ENCODE results near the gene KRTAP9-8.
"Not testable (repeated sequence)": the region's sequence is repeated elsewhere in the genome, so short reads cannot be mapped to it uniquely, and the experiment has no call there.

KRTAP9-8 gene

DNA sequence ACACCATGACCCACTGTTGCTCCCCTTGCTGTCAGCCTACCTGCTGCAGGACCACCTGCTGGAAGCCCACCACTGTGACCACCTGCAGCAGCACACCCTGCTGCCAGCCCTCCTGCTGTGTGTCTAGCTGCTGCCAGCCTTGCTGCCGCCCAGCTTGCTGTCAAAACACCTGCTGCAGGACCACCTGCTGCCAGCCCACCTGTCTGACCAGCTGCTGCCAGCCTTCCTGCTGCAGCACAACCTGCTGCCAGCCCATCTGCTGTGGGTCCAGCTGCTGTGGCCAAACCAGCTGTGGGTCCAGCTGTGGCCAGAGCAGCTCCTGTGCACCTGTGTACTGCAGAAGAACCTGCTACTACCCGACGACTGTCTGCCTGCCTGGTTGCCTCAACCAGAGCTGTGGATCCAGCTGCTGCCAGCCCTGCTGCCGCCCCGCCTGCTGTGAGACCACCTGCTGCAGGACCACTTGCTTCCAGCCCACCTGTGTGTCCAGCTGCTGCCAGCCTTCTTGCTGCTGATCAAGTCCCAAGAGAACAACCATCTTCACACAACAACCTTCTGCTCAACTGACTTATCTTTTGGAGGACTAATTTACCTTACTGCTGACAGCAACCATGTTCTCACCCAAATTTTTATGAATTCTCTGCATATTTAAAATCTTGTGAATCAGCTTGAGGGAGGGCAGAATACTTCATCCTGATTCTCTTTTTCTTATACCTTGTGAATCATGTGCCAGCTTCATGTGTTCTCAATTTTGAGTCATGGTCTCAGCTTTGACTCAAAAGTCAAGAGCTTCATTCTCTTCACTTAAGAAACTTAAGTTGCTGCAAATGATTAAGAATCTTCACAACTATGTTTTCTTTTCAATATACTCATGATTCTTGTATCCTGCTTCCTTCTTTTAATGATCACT, 17.8 kb downstream of the KRTAP9-8 start, which contains the start of gene KRTAP9-9:
Gene KRTAP9-9 (plus strand): TSS at position 4 of the 910 bp plus-strand sequence.
- not testable (repeated sequence) for DNase-seq

- no peak for DNase-seq
These were observed 18.5 kb downstream of the KRTAP9-8 start for GRCh38 chr17:41256291-41256685.

DNA sequence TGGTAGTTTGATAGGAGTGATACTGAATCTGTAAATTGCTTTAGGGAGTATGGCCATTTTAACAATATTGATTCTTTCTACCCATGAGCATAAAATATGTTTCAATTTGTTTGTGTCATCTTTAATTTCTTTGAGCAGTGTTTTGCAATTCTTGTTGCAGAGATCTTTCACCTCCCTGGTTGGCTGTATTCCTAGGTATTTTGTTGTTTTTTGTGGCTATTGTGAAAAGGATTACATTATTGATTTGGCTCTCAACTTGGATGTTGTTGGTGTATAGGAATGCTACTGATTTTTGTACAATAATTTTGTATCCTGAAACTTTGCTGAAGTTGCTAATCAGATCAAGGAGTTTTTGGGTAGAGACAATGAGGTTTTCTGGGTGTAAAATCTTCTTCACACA, 20.6 kb downstream of the KRTAP9-8 start:
- no peak for DNase-seq

GRCh38 chr17:41263212-41263611, 25.4 kb downstream of the KRTAP9-8 start:
- no peak for DNase-seq

DNA sequence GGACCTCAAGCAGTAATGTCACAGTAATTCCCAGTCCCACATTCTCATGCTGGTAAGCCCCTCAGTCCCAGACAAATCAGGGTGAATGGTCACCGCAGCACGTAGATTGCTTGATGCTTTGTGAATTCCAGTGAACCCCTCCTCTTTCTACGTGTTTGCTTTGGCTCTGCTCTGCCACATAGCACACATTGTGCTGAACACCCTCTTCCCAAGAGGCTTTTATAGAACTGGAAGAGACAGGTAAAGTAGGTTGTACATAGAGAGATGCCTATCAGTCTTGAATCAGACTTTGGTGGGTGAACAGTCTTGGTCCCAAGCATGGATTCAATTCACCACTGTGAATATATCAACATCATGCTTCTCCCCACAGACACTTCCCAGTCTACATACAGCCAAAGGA, 26.8 kb downstream of the KRTAP9-8 start:
- DNase-seq: no peak

GRCh38 chr17:41265078-41265477, 27.3 kb downstream of the KRTAP9-8 start, which contains the start of gene KRTAP9-6:
Gene KRTAP9-6, plus strand, starts transcription at chr17:41265378. Its CDS starts 0 bp downstream, at chr17:41265378.
- no peak for DNase-seq

GRCh38 chr17:41267711-41268110, 29.9 kb downstream of the KRTAP9-8 start:
- no peak for DNase-seq

- DNase-seq: not testable (repeated sequence)
These were observed 33.5 kb downstream of the KRTAP9-8 start for GRCh38 chr17:41271323-41271722.

DNA sequence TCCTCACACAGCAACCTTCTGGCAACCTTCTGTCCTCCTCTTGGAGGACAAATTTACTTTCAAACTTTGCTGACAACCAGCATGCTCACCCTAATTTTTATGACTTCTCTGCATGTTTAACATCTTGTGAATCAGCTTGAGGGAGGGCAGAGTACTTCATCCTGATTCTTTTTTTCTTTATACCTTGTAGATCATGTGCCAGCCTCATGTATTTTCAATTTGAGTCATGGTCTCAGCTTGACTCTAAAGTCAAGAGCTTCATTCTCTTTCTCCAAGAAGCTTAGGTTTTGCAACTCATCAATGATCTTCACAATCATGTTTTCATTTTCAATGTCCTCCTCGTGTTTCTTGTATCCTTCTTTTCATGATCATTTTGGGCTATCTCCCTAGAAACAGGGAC, 34.1 kb downstream of the KRTAP9-8 start:
- no peak for DNase-seq

DNA sequence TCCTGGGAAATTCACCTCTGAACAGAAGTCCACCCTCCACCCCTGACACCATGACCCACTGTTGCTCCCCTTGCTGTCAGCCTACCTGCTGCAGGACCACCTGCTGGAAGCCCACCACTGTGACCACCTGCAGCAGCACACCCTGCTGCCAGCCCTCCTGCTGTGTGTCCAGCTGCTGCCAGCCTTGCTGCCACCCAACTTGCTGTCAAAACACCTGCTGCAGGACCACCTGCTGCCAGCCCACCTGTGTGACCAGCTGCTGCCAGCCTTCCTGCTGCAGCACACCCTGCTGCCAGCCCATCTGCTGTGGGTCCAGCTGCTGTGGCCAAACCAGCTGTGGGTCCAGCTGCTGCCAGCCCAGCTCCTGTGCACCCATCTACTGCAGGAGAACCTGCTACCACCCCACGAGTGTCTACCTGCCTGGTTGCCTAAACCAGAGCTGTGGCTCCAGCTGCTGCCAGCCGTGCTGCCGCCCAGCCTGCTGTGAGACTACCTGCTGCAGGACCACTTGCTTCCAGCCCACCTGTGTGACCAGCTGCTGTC, 37.9 kb downstream of the KRTAP9-8 start, which contains the start of gene KRTAP9-7:
Gene KRTAP9-7 (plus strand): TSS at position 51 of the 543 bp plus-strand sequence. CDS start 0 bp downstream, at position 51.
- not testable (repeated sequence) for DNase-seq

DNA sequence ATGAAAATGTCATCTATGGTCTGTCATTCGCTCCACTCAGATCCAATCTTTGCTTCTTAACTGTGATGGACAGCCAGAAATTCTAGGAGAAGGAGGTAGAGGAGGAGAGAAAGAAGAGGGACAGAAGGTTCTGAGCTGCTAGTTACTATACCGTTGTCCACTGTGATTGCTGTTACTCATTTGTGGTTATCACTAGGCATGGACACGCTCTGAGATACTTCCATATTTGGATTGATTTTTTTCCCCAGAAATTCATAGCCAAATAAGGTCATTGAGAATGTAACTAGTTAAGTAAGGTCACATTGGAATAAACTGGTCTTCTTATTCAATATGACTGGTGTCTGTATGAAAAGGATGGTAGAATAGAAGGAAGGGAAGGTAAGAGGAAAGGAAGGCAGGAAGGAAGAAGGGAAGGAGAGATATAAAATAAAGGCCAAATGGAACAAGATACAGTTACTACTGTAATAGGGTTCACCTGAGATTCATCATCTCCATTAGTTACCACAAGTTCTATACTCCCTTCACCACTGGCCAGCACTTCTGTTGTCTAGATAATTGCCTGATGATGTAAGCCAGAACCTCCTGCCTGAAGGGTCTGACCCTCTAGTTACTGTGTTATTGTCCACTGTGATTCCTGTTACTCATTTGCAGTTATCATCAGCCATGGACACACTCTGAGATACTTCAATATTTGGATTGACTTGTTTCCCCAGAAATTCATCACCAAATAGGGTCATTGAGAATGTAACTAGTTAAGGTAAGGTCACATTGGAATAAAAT, 40.6 kb downstream of the KRTAP9-8 start:
- no peak for DNase-seq

GRCh38 chr17:41284043-41284442, 46.2 kb downstream of the KRTAP9-8 start:
- DNase-seq: no peak

- DNase-seq: no peak
These were observed 46.7 kb downstream of the KRTAP9-8 start for GRCh38 chr17:41284546-41284945.

GRCh38 chr17:41287050-41287449, 49.3 kb downstream of the KRTAP9-8 start:
- DNase-seq: no peak

All from CD4-positive, alpha-beta T cell treated with Interleukin-4 for 4 hours (primary cell).